H1 (cell line): ENCODE measurements around the gene TEX9.

Experiments
- GABPA ChIP-seq: IDR thresholded peaks from 2 replicates; pipeline ENCODE4 v1.6.1; 2011; ENCODE audit warnings: mild to moderate bottlenecking, low read length, moderate library complexity, borderline replicate concordance; ENCODE audit not compliant: insufficient read depth
- KDM1A ChIP-seq: fragments of 200-600, 300-600 bp; sonication (generic); IDR thresholded peaks from 2 replicates; pipeline ENCODE4 v1.7.1; 2016; ENCODE audit warnings: mild to moderate bottlenecking, low read length, borderline replicate concordance
- MAFK ChIP-seq: IDR thresholded peaks from 2 replicates; pipeline ENCODE4 v1.6.1; 2012; ENCODE audit warnings: low read depth, mild to moderate bottlenecking, improper control_type of control experiment, low read length
- NRF1 ChIP-seq: IDR thresholded peaks from 2 replicates; pipeline ENCODE4 v1.6.1; 2011; ENCODE audit warnings: mild to moderate bottlenecking, low read depth, low read length, improper control_type of control experiment
- POLR2AphosphoS5 ChIP-seq: IDR thresholded peaks from 2 replicates; pipeline ENCODE4 v1.6.1; 2011; ENCODE audit warnings: low read depth, low read length
- RFX5 ChIP-seq: IDR thresholded peaks from 2 replicates; pipeline ENCODE4 v1.6.1; 2011; ENCODE audit warnings: low read depth, low read length, improper control_type of control experiment, borderline replicate concordance
- SP2 ChIP-seq: IDR thresholded peaks from 2 replicates; pipeline ENCODE4 v1.6.1; 2012; ENCODE audit warnings: mild to moderate bottlenecking, low read length, inconsistent platforms
- TF ChIP-seq, protein P1 (sequence below), 3 experiments: IDR thresholded peaks; 1 replicate in 2 of 3; 2 replicates in 1 of 3; pipeline versions ENCODE4 v1.5.1 to v1.6.1; 2011; ENCODE audit warnings: low read length in 3 of 3, mild to moderate bottlenecking in 3 of 3, inconsistent platforms in 2 of 3, low read depth in 1 of 3, moderate library complexity in 1 of 3; ENCODE audit not compliant: insufficient read depth in 1 of 3; ENCODE audit errors: control extremely low read depth in 1 of 3

- TF ChIP-seq RFX5 (no peak), KDM1A (no peak), MAFK (no peak), NRF1 (no peak), SP2 (no peak), POLR2AphosphoS5 (no peak), GABPA (no peak)
- TF ChIP-seq, protein P1, sequence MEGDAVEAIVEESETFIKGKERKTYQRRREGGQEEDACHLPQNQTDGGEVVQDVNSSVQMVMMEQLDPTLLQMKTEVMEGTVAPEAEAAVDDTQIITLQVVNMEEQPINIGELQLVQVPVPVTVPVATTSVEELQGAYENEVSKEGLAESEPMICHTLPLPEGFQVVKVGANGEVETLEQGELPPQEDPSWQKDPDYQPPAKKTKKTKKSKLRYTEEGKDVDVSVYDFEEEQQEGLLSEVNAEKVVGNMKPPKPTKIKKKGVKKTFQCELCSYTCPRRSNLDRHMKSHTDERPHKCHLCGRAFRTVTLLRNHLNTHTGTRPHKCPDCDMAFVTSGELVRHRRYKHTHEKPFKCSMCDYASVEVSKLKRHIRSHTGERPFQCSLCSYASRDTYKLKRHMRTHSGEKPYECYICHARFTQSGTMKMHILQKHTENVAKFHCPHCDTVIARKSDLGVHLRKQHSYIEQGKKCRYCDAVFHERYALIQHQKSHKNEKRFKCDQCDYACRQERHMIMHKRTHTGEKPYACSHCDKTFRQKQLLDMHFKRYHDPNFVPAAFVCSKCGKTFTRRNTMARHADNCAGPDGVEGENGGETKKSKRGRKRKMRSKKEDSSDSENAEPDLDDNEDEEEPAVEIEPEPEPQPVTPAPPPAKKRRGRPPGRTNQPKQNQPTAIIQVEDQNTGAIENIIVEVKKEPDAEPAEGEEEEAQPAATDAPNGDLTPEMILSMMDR (IDR thresholded peaks at IDR 0.05; ENCODE audit: control extremely low read depth in 1 of 3, insufficient read depth in 1 of 3, low read depth in 1 of 3, low read length in 3 of 3), result no peak
Observed at GRCh38 chr15:56361987-56362386, 3.2 kb upstream of the TEX9 start.
